Raji (cell line): ENCODE measurements around the gene MYLK4.

Source experiments
- POLR2A ChIP-seq: IDR thresholded peaks from 2 replicates; pipeline ENCODE4 v1.6.1; 2011; ENCODE audit warnings: low read depth, low read length, control low read depth; ENCODE audit not compliant: insufficient read depth

The MYLK4 gene

GRCh38 chr6:2737885-2738284 is 12.8 kb downstream of the MYLK4 start:
- no peak for TF ChIP-seq POLR2A

GRCh38 chr6:2734488-2735166 is 16.1 kb downstream of the MYLK4 start:
- no peak for TF ChIP-seq POLR2A

GRCh38 chr6:2733736-2734480 is 16.8 kb downstream of the MYLK4 start:
- TF ChIP-seq POLR2A: no peak

DNA sequence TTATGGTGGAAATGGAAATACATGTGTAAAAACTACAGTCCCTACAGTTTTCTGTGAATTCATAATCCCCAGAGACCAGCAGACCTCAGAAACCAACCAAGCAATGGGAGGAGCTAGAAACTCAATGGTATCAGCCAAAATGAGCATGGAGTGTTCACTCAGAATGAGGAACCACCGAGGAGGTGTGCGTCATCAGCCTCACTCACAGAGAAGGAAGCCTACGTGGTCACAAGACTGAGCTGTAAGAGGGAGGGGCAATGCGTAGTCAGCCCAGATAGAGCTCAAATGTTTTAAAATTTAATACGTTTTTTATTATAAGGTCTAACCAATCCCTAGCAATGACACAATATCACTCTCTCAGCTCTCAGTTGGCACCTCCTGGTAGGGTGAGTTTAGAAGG is 17.4 kb downstream of the MYLK4 start:
- peak; percentile 51; the same call in 1 of the 2 replicates for TF ChIP-seq POLR2A

GRCh38 chr6:2732503-2733089 is 18.1 kb downstream of the MYLK4 start:
- TF ChIP-seq POLR2A: no peak

- TF ChIP-seq POLR2A: no peak
Measured at GRCh38 chr6:2731281-2731909, 19.3 kb downstream of the MYLK4 start.

GRCh38 chr6:2730353-2731107 is 20.2 kb downstream of the MYLK4 start:
- no peak for TF ChIP-seq POLR2A

- no peak for TF ChIP-seq POLR2A
Measured at GRCh38 chr6:2729921-2730320, 20.8 kb downstream of the MYLK4 start.

- no peak for TF ChIP-seq POLR2A
Measured at GRCh38 chr6:2725999-2726567, 24.6 kb downstream of the MYLK4 start.

- no peak for TF ChIP-seq POLR2A
Measured at GRCh38 chr6:2725364-2725988, 25.2 kb downstream of the MYLK4 start.

DNA sequence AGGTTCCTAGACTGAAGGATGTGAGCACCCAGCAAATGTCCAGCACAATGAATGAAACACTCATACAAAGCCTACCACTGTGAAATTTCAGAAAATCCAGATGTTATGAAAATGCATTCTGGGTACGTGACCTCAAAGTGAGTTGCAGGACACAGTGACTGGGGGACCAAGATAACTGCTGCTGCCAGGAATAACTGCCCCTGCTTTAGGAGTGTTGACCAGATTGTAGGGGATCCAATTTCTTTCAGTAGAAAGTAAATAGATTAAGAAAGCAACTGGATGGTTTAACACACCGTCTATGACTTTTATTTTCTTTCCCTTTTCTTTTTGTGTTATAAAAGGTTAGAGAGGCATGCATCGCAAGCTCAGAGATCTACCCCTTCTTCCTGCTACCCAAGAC is 29.5 kb downstream of the MYLK4 start:
- TF ChIP-seq POLR2A: no peak

DNA sequence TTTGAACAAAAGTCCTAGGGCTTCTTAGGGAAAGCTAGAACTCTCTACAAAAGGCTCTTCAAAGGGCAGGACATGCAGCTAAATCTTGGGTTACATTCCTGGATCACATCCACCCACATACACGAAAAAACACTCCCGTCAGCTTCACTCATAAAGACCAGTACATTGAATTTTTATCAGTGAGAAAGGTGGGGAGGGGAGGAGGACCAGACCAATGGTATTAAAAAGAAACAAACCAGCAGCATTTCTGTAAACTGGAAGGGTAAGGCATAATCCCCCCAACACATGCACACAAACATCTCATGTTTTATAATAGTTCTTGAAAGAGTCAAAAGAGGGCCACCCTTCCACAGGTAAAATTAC is 31.6 kb downstream of the MYLK4 start:
- TF ChIP-seq POLR2A: no peak

- no peak for TF ChIP-seq POLR2A
Measured at GRCh38 chr6:2718334-2719092, 32.2 kb downstream of the MYLK4 start.
